ENCODE measurements around the gene CDKAL1. TPM values are rescaled to one million over a fixed set of nuclear protein-coding genes. Genes with fewer than 3 reads are reported as not detected.
"Not testable (repeated sequence)": the region's sequence is repeated elsewhere in the genome, so short reads cannot be mapped to it uniquely, and the experiment has no call there.

CDKAL1 gene
- polyA plus RNA-seq, 1 donor, result 25.5 TPM

- not testable (repeated sequence) for DNase-seq
These were observed 389.8 kb downstream of the CDKAL1 start for GRCh38 chr6:20924094-20924493.

- DNase-seq, result no peak
These were observed 390.8 kb downstream of the CDKAL1 start for GRCh38 chr6:20924911-20925543.

GRCh38 chr6:20927130-20927860 is 393.0 kb downstream of the CDKAL1 start:
- DNase-seq, result peak; percentile 30

- no peak for DNase-seq
These were observed 395.0 kb downstream of the CDKAL1 start for GRCh38 chr6:20929283-20929682.

GRCh38 chr6:20931093-20931492 is 396.8 kb downstream of the CDKAL1 start:
- no peak for DNase-seq

- DNase-seq, result no peak
These were observed 397.5 kb downstream of the CDKAL1 start for GRCh38 chr6:20931772-20932171.

GRCh38 chr6:20932284-20932683 is 398.0 kb downstream of the CDKAL1 start:
- DNase-seq, result no peak

- no peak for DNase-seq
These were observed 399.0 kb downstream of the CDKAL1 start for GRCh38 chr6:20933057-20933788.

- DNase-seq, result no peak
These were observed 402.7 kb downstream of the CDKAL1 start for GRCh38 chr6:20936949-20937348.

GRCh38 chr6:20939161-20939775 is 405.0 kb downstream of the CDKAL1 start:
- no peak for DNase-seq

GRCh38 chr6:20943040-20943627 is 408.9 kb downstream of the CDKAL1 start:
- DNase-seq, result no peak

- DNase-seq, result no peak
These were observed 409.7 kb downstream of the CDKAL1 start for GRCh38 chr6:20943922-20944321.

- DNase-seq, result no peak
These were observed 411.8 kb downstream of the CDKAL1 start for GRCh38 chr6:20946022-20946421.

GRCh38 chr6:20946890-20947289 is 412.6 kb downstream of the CDKAL1 start:
- DNase-seq, result no peak

- no peak for DNase-seq
These were observed 413.7 kb downstream of the CDKAL1 start for GRCh38 chr6:20947977-20948376.

GRCh38 chr6:20948556-20948955 is 414.3 kb downstream of the CDKAL1 start:
- DNase-seq, result no peak

GRCh38 chr6:20949138-20949537 is 414.9 kb downstream of the CDKAL1 start:
- no peak for DNase-seq

GRCh38 chr6:20952699-20953474 is 418.6 kb downstream of the CDKAL1 start:
- DNase-seq, result no peak

- DNase-seq, result no peak
These were observed 420.1 kb downstream of the CDKAL1 start for GRCh38 chr6:20954315-20954714.

- DNase-seq, result no peak
These were observed 420.9 kb downstream of the CDKAL1 start for GRCh38 chr6:20955131-20955530.

- no peak for DNase-seq
These were observed 421.5 kb downstream of the CDKAL1 start for GRCh38 chr6:20955751-20956150.

- no peak for DNase-seq
These were observed 425.8 kb downstream of the CDKAL1 start for GRCh38 chr6:20960067-20960466.

Measured in left kidney (tissue), 2 donors.